Panc1 (cell line): ENCODE results near the gene TARM1.

Experiments
- POLR2AphosphoS5 ChIP-seq: IDR thresholded peaks from 2 replicates; pipeline ENCODE4 v1.6.1; 2012; ENCODE audit warnings: mild to moderate bottlenecking, low read depth, low read length, moderate library complexity
- TF ChIP-seq, protein P1 (sequence below): fragments of 450-650 bp; IDR thresholded peaks from 2 replicates; pipeline ENCODE4 v1.5.1; 2017; ENCODE audit warnings: mild to moderate bottlenecking

DNA sequence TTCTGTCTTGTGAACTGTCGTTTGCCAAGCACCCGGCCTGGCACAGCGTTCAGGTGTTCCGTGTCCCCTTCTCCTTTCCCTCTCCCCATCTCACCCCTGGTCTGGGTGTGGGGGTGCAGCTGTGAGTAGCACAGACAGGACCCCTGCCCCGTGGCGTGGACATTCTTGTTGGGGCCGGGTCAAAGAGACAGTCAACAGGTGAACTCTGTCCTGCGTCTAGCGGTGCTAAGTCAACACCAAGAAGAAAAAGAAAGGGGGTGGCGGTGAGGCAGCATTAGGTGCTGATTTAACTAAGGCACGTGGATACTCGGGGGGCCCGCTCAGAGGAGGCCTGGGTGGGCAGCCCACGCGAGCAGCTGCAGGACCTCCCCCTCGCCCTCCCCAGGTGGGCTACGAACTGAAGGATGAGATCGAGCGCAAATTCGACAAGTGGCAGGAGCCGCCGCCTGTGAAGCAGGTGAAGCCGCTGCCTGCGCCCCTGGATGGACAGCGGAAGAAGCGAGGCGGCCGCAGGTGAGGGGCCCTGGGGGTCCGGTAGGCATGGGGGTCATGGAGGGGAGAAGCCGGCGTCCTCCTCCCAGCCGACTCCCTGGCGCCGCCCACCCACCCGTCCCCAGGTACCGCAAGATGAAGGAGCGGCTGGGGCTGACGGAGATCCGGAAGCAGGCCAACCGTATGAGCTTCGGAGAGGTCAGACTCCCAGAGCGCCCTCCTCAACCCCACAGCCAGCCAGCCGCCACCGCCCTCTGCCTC lies 46.7 kb upstream of the TARM1 start:
- TF ChIP-seq, protein P1, sequence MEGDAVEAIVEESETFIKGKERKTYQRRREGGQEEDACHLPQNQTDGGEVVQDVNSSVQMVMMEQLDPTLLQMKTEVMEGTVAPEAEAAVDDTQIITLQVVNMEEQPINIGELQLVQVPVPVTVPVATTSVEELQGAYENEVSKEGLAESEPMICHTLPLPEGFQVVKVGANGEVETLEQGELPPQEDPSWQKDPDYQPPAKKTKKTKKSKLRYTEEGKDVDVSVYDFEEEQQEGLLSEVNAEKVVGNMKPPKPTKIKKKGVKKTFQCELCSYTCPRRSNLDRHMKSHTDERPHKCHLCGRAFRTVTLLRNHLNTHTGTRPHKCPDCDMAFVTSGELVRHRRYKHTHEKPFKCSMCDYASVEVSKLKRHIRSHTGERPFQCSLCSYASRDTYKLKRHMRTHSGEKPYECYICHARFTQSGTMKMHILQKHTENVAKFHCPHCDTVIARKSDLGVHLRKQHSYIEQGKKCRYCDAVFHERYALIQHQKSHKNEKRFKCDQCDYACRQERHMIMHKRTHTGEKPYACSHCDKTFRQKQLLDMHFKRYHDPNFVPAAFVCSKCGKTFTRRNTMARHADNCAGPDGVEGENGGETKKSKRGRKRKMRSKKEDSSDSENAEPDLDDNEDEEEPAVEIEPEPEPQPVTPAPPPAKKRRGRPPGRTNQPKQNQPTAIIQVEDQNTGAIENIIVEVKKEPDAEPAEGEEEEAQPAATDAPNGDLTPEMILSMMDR: no peak
- no peak for TF ChIP-seq POLR2AphosphoS5
